Spleen (tissue), 7 donors: ENCODE measurements around the gene AGFG2.

Experiments
- POLR2A ChIP-seq, 3 donors: fragments of 450-650 bp; IDR thresholded peaks; one replicate each; pipeline ENCODE4 v1.5.1; 2017; ENCODE audit warnings: antibody characterized with exemption in 3 of 3, mild to moderate bottlenecking in 1 of 3
- POLR2AphosphoS5 ChIP-seq, 3 donors: sonication (generic); formaldehyde crosslinking; IDR thresholded peaks; one replicate each; pipeline ENCODE4 v1.5.1; 2017; ENCODE audit warnings: antibody characterized with exemption in 3 of 3
- TF ChIP-seq, protein P1 (sequence below), 11 experiments: fragments of 200-600 bp in 7 of 11; fragments of 450-650 bp in 4 of 11; sonication (generic) in 4 of 11; IDR thresholded peaks in 8 of 11; conservative IDR thresholded peaks in 3 of 11; 1 replicate in 7 of 11; 2 replicates in 4 of 11; pipeline versions ENCODE4 v1.4.0 to v1.8.0; 2016 to 2021; ENCODE audit warnings: antibody characterized with exemption in 11 of 11, inconsistent platforms in 4 of 11, mild to moderate bottlenecking in 1 of 11
- donor health status: DM: no; HTN: no; CAD: no; lungs with moderate emphysema.
- donor health status: DM: no; HTN: no; CAD: no.
- donor health status: DM: no; HTN: no; CAD: no.

DNA sequence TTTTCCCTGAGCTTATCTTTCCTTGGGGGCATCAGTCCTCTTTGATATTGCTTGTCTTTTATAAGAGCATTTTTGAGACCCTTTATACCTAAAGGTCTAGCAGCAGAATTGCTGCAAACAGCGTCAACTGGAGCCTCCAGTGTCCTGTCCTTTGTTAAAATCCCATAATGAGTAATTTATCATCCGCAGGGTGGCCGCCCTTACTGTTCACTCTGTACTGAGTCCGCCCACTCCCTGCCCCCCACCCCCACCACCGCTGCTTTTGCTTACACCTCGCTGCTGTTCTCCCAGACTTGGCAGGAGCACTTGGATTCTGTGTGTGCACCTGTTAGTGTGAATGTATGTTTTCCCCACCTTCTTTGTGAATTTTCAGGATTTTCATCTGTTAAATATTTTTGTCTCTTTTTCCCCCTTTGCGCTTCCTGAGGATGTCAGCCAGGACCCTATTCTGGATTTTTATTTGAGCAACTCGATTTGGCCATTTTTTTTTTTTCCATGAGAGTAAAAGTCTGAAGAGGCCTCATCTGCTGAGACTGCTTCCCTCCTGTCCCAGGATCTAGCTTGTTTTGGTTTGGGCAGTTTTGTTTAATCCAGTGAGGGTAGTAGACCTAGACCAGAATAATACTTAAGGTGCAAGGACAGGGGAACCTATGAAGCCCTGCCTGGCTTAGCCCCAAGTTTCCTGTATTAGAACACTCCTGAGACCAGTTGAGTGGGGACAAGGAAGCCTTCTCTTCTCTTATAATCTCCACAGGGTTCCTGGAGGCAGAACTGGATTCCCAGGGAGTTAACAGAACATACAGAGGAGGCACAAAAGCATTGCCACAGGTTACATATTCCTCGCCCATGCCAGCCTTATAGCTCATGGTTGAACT lies 8.2 kb downstream of the AGFG2 start:
- TF ChIP-seq, protein P1, sequence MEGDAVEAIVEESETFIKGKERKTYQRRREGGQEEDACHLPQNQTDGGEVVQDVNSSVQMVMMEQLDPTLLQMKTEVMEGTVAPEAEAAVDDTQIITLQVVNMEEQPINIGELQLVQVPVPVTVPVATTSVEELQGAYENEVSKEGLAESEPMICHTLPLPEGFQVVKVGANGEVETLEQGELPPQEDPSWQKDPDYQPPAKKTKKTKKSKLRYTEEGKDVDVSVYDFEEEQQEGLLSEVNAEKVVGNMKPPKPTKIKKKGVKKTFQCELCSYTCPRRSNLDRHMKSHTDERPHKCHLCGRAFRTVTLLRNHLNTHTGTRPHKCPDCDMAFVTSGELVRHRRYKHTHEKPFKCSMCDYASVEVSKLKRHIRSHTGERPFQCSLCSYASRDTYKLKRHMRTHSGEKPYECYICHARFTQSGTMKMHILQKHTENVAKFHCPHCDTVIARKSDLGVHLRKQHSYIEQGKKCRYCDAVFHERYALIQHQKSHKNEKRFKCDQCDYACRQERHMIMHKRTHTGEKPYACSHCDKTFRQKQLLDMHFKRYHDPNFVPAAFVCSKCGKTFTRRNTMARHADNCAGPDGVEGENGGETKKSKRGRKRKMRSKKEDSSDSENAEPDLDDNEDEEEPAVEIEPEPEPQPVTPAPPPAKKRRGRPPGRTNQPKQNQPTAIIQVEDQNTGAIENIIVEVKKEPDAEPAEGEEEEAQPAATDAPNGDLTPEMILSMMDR (IDR thresholded peaks at IDR 0.05 in 8 of 11, conservative IDR thresholded peaks at IDR 0.05 in 3 of 11) = no peak
- no peak for TF ChIP-seq POLR2A (IDR thresholded peaks at IDR 0.05)
- no peak for TF ChIP-seq POLR2AphosphoS5 (IDR thresholded peaks at IDR 0.05)
